ENCODE measurements around the gene ITPK1. TPM values are rescaled to one million over a fixed set of nuclear protein-coding genes. Genes with fewer than 3 reads are reported as not detected.

Gene ITPK1
- total RNA-seq, 1 experiment from 2014 or later: 37.7 TPM

GRCh38 chr14:93007225-93007997, 108.3 kb downstream of the ITPK1 start:
- DNase-seq: peak; percentile 89
- Histone ChIP-seq H3K9me3 (no peaks in the 10 kb centered on the region), H3K36me3 (no peaks in the 10 kb centered on the region), H3K27me3 (no peaks in the 10 kb centered on the region), H3K4me3 (no peak overlapping the region)

GRCh38 chr14:93006567-93007051, 109.1 kb downstream of the ITPK1 start:
- DNase-seq: peak; percentile 20
- Histone ChIP-seq H3K27me3 (no peaks in the 10 kb centered on the region), H3K36me3 (no peaks in the 10 kb centered on the region), H3K4me3 (no peak overlapping the region), H3K9me3 (no peaks in the 10 kb centered on the region)

DNA sequence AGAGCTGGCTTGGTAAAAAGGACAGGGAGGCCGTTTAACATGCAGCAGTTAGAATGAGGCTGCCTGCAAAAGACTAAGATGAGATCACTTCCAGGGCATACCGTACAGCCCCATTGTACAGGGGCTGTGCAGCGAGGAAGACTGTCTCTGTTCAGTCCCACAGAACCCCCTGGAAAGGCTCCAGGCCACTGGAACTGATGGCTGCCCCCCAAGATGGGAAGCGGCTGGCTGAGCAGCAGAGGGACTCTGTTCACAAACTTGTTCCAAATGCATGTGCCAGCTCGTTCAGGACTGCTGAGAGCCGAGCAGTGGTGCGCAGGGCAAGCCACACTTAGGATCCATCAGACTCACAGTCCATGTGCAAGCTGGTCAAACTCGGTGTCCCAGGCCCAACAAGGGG, 109.9 kb downstream of the ITPK1 start:
- Histone ChIP-seq H3K9me3 (no peaks in the 10 kb centered on the region), H3K27me3 (no peaks in the 10 kb centered on the region), H3K4me3 (no peak overlapping the region), H3K36me3 (no peaks in the 10 kb centered on the region)
- no peak for DNase-seq

GRCh38 chr14:93005135-93005813, 110.5 kb downstream of the ITPK1 start:
- Histone ChIP-seq H3K9me3 (no peaks in the 10 kb centered on the region), H3K27me3 (no peaks in the 10 kb centered on the region), H3K36me3 (no peaks in the 10 kb centered on the region), H3K4me3 (no peak overlapping the region)
- no peak for DNase-seq

- H3K9me3 ChIP-seq: no peaks in the 10 kb centered on the region
Measured at GRCh38 chr14:93004699-93005082, 111.0 kb downstream of the ITPK1 start.

GRCh38 chr14:93003945-93004698, 111.6 kb downstream of the ITPK1 start:
- H3K9me3 ChIP-seq: no peaks in the 10 kb centered on the region
- H3K27me3 ChIP-seq: no peaks in the 10 kb centered on the region
- no peak for DNase-seq
- no peak overlapping the region for H3K4me3 ChIP-seq
- no peaks in the 10 kb centered on the region for H3K36me3 ChIP-seq

More at GRCh38 chr14:93004699-93005082, 111.0 kb downstream of the ITPK1 start:
- Histone ChIP-seq H3K4me3 (no peak overlapping the region), H3K36me3 (no peaks in the 10 kb centered on the region), H3K27me3 (no peaks in the 10 kb centered on the region)
- no peak for DNase-seq

DNA sequence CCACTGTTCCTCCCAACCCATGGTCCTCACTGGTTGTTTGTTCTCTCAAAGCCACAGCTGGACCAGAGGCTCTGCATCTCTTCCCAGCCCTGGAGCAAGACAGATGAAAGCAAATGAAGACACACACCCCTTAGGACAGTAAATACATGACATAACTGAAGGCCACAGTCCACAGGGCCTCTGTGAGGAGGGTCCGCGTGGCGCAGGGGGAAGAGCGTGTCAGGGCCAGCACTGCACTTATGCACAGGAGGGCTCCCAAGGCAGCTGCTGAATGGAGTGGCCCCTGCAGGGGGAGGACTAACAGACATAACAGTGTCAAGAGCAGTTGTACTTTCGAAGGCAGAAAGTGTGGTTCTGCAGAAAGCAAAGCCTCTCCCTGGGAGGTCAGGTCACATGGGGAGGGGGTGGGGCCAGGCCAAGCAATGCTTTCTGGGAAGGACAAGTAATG, 112.8 kb downstream of the ITPK1 start:
- Histone ChIP-seq H3K9me3 (no peaks in the 10 kb centered on the region), H3K4me3 (no peak overlapping the region), H3K27me3 (no peaks in the 10 kb centered on the region), H3K36me3 (no peaks in the 10 kb centered on the region)
- no peak for DNase-seq

- Histone ChIP-seq H3K4me3 (no peak overlapping the region), H3K27me3 (no peaks in the 10 kb centered on the region), H3K9me3 (no peaks in the 10 kb centered on the region), H3K36me3 (no peaks in the 10 kb centered on the region)
- no peak for DNase-seq
Measured at GRCh38 chr14:93002049-93002448, 113.7 kb downstream of the ITPK1 start.

- DNase-seq: no peak
- Histone ChIP-seq H3K4me3 (no peak overlapping the region), H3K36me3 (no peaks in the 10 kb centered on the region), H3K9me3 (no peaks in the 10 kb centered on the region), H3K27me3 (no peaks in the 10 kb centered on the region)
Measured at GRCh38 chr14:92998946-92999345, 116.8 kb downstream of the ITPK1 start.

DNA sequence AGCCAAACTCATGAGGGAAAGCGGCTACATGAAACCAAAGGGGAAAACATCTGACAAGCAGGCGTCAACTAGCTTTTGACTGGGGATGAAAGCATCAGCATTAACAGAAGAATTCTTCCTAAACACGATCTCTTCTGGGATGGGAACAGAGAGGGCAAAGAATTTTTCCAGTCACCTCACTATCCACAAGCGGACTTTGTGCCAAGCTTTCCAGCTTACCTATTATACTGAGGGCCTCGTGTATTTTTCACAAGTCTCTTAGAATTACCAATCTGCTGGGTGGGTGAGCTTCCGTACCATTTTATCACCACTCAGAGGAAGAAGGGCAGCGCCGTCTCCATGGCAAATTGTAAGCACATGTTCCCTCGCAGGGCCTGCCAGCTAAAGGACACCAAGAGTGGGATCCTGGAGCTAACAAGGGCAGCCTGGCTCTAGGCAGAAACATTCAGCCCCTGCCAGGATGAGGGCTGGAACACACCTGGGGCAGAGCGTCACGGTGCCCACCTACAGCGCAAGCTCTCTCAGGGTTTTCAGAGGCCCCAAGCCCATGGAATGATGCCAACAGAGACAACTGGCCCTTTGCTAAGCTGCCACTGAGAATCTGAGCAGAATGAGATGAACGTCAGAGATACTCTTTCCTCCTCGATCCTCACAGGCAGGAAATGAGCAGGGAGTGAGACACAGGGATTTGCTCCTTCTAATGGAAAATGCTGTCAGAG, 118.2 kb downstream of the ITPK1 start:
- no peak for DNase-seq
- Histone ChIP-seq H3K4me3 (no peak overlapping the region), H3K36me3 (no peaks in the 10 kb centered on the region), H3K27me3 (no peaks in the 10 kb centered on the region), H3K9me3 (no peaks in the 10 kb centered on the region)

GRCh38 chr14:92995620-92996019, 120.1 kb downstream of the ITPK1 start:
- H3K36me3 ChIP-seq: no peaks in the 10 kb centered on the region

GRCh38 chr14:92994942-92995341, 120.8 kb downstream of the ITPK1 start:
- Histone ChIP-seq H3K4me3 (no peak overlapping the region), H3K36me3 (no peaks in the 10 kb centered on the region), H3K9me3 (no peaks in the 10 kb centered on the region), H3K27me3 (no peaks in the 10 kb centered on the region)
- no peak for DNase-seq

More at GRCh38 chr14:92995620-92996019, 120.1 kb downstream of the ITPK1 start:
- no peaks in the 10 kb centered on the region for H3K9me3 ChIP-seq
- H3K27me3 ChIP-seq: no peaks in the 10 kb centered on the region
- no peak for DNase-seq
- no peak overlapping the region for H3K4me3 ChIP-seq

DNA sequence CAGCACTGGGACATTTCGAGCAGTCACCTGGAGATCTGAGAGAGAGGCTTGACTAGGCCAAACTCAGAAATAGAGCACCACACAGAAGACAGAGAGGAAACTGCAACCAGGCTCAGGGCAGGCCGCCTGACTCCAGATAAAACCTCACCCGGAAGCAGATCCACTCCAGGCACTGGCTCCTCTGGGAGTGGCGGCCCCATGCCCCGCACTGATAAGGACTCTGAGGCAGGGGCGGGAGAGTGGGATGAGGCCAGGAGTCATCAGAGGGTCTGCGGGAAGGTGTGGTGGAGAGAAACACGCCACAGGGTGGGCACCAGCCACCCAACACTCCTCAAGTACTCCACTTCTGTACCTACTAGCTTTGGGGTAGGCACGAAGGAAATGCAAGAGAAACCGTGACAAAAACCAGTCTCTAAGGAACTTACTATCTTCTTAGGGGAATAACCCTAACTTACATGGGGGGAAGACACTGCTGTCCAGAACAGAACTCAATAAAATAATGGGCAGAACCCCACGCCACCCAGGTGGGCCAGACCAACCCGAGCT, 121.5 kb downstream of the ITPK1 start:
- no peak overlapping the region for H3K4me3 ChIP-seq
- no peaks in the 10 kb centered on the region for H3K9me3 ChIP-seq
- H3K27me3 ChIP-seq: no peaks in the 10 kb centered on the region
- DNase-seq: no peak
- no peaks in the 10 kb centered on the region for H3K36me3 ChIP-seq

- no peak overlapping the region for H3K4me3 ChIP-seq
- H3K36me3 ChIP-seq: no peaks in the 10 kb centered on the region
- no peaks in the 10 kb centered on the region for H3K9me3 ChIP-seq
- H3K27me3 ChIP-seq: no peaks in the 10 kb centered on the region
- DNase-seq: no peak
Measured at GRCh38 chr14:92993302-92993701, 122.4 kb downstream of the ITPK1 start.

- no peaks in the 10 kb centered on the region for H3K27me3 ChIP-seq
- H3K4me3 ChIP-seq: no peak overlapping the region
- DNase-seq: no peak
- H3K36me3 ChIP-seq: no peaks in the 10 kb centered on the region
- H3K9me3 ChIP-seq: no peaks in the 10 kb centered on the region
Measured at GRCh38 chr14:92991536-92991935, 124.2 kb downstream of the ITPK1 start.
